LNCaP clone FGC (cell line): Measurements from ENCODE around the gene LST1.

Experiments
- DNase-seq: peaks from one replicate; pipeline ENCODE4 v3.0.0-alpha.2; 2011; ENCODE audit warnings: low read depth
- H3K4me3 ChIP-seq: 2 replicates; pipeline ENCODE4 v1.5.1; 2011; ENCODE audit warnings: mild to moderate bottlenecking, low read depth, low read length, control low read depth
- TF ChIP-seq, protein P1 (sequence below): IDR thresholded peaks from 2 replicates; pipeline ENCODE4 v1.5.1; 2012; ENCODE audit warnings: mild to moderate bottlenecking; ENCODE audit not compliant: control insufficient read depth, insufficient read depth; ENCODE audit errors: extremely low read depth

The LST1 gene

GRCh38 chr6:31586008-31586407 is at the start of gene LST1:
TSS of gene LST1 (plus strand) at chr6:31586277. CDS start at chr6:31587300, 1,023 bp downstream.
- H3K4me3 ChIP-seq = no peak within 1 kb of the TSS
- DNase-seq = no peak

DNA sequence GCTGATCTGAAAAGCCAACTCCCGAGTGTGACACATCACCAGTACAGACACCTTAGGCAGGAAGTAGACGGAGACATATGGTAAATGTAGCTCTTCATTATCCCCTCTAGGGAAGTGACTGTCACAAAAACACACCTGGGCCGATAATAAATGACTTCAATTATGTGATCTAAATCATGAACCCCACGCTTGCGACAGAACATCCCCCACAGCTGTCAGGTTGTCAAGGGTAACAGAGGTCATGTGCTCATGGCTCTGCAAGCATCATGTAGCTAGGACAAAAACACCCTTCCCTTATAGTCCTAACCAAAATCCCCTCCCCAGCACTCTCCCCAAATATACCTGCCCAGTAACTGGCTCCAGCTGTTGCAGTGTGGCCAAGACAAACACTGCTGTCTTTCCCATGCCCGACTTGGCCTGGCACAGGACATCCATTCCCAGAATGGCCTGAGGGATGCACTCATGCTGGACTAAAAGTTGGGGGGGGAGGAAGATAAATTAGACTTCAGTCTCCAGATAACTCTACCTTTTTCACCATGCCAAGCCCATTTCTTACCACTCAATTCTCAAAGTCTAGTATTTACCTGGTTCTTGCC is 47.2 kb upstream of the LST1 start:
- peak overlapping the region; percentile 99; the same call in 1 of the 2 replicates for H3K4me3 ChIP-seq
- DNase-seq = peak; percentile 31
- TF ChIP-seq, protein P1, sequence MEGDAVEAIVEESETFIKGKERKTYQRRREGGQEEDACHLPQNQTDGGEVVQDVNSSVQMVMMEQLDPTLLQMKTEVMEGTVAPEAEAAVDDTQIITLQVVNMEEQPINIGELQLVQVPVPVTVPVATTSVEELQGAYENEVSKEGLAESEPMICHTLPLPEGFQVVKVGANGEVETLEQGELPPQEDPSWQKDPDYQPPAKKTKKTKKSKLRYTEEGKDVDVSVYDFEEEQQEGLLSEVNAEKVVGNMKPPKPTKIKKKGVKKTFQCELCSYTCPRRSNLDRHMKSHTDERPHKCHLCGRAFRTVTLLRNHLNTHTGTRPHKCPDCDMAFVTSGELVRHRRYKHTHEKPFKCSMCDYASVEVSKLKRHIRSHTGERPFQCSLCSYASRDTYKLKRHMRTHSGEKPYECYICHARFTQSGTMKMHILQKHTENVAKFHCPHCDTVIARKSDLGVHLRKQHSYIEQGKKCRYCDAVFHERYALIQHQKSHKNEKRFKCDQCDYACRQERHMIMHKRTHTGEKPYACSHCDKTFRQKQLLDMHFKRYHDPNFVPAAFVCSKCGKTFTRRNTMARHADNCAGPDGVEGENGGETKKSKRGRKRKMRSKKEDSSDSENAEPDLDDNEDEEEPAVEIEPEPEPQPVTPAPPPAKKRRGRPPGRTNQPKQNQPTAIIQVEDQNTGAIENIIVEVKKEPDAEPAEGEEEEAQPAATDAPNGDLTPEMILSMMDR = no peak

More at GRCh38 chr6:31586008-31586407, at the start of gene LST1:
- TF ChIP-seq, protein P1 = no peak

DNA sequence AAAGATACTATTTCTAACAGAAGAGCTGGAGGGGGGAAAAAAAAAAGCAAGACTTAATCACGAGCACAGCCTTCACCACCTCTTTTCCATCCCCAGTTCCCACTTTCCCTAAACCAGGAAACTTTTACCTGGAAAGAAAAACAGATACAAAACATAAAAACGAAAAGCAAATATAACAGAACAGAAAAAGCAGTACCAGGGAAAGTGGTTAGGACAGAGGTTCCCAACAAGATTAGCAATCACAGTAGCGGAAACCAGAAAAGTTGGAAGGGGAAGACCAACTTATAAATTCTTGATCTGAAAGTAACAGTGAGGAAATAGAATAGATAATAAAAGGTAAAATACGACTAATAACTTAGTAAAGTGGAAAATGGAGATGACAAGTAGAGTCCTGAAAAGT is 45.4 kb upstream of the LST1 start:
- no peak for DNase-seq
- TF ChIP-seq, protein P1 = no peak
- peak overlapping the region; percentile 99 for H3K4me3 ChIP-seq

- H3K4me3 ChIP-seq = peak overlapping the region; percentile 99
- TF ChIP-seq, protein P1 = no peak
- DNase-seq = peak; percentile 35
These were observed 44.9 kb upstream of the LST1 start for GRCh38 chr6:31541059-31541657.

DNA sequence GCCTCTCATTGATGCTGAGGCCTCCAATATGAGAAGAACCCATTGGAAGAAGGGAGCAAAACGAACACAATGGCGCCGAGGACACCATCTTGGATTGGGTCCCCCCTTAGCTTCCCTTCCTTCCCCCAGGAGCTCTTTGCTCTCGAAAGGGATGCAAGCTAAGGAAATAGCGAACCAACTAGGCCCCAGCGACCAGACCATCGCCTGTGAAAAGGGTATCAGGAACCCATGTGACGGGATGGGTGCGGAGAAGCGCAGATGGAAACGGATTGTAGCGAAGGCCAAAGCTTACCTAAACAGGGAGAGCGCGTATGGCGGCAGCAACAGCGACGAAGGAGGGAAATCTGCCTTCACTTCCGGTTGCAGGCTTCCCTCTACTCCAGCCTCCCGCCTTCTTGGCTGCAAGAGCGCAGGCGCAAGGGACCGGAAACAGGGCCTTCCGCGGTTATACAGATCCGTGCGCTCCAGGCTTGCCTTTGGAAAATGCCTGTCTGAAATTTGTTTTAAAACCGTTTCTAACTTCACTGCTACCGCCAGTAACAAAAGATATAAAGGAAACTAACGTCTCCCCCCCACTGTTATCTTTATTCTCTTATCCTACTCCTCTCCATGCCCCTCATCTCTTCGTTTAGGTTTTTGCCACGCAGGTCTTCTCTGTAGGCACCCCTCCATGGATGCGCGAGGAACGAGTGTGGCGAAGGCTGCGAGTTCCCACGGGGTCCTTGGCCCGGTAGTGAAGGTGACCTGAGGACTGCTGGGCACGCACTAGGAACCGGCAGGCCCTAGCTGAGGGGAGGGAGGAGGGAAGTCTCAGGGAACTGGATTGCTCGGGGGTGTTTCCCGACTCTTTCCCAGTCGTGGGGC is 44.2 kb upstream of the LST1 start, which contains the start of gene DDX39B:
Gene DDX39B, minus strand, starts transcription at position 346 of the 864 bp plus-strand sequence. CDS start 1,471 bp downstream, outside the sequence.
- peak; percentile 94 for DNase-seq
- H3K4me3 ChIP-seq = peak within 1 kb of the TSS; percentile 99
- TF ChIP-seq, protein P1 = no peak

DNA sequence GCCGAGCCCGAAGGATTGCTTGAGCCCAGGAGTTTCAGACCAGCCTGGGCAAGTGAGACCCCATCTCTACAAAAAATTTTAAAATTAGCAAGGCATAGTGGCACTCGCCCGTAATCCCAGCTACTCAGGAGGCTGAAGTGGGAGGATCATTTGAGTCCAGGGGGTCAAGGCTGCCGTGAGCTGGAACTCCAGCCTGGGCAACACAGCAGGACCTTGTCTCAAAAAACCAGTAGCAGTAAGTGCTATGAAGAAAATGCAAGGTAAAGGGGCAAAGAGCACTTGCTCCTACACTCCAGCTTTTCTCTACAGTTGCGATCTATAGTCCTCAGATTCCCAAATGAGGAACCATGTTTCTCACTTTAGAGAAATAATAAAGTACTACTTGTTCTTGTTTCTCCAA is 42.4 kb upstream of the LST1 start:
- no peak for DNase-seq
- TF ChIP-seq, protein P1 = no peak
- no peak overlapping the region for H3K4me3 ChIP-seq
